HTR-8/SVneo (cell line): Measurements from ENCODE around the gene CPT1B.

Experiments
- DNase-seq: peaks from one replicate; pipeline ENCODE4 v3.0.0; 2011; ENCODE audit warnings: low spot score, mixed read lengths; ENCODE audit not compliant: insufficient read length
- FAIRE-seq: peaks from 2 replicates; lab custom pipeline; 2011; peaks lifted over from hg19 to GRCh38; lab: Jason Lieb, UNC

The CPT1B gene

DNA sequence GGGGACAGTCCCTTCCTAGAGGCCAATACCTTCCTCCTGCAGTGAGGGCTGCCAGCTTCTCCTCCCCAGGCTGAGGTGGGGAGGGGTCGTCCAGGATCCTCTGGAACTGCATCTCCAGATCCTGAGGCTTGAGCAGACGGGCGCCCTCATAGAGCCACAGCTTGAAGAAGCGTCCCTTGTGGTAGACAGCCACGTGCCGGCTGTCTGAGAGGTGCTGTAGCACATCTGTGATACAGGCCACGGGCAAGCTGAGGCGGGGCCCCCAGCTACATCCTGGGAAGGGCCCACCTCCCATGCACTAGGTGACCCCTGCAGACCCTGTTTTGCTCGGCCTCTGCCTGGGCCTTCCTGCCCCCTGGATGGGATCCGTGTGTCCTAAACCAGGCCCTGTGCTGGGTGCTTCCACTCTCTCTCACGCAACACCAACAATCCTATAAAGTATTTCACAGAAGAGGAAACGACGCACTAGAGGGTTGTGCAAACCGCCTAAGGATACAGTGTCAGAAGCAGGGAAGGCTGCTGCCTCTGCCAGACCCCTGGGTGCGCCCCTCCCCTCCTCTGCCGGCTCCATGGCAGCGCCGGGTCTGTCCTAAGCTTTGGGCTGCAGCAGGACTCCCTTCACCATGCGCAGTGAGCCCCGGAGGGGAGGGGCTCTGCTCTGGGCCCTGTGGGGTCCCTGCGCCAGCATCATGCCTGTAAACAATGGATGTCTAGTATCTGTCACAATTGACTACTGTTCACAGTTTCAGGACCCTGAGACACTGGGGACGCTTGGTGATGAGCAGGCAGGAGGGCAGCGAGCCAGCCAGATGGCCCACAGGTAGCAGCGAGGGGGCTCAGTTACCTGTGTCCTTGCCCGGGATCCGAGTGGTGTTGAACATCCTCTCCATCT is 4.5 kb downstream of the CPT1B start:
- DNase-seq (no peak), FAIRE-seq (no peak)

DNA sequence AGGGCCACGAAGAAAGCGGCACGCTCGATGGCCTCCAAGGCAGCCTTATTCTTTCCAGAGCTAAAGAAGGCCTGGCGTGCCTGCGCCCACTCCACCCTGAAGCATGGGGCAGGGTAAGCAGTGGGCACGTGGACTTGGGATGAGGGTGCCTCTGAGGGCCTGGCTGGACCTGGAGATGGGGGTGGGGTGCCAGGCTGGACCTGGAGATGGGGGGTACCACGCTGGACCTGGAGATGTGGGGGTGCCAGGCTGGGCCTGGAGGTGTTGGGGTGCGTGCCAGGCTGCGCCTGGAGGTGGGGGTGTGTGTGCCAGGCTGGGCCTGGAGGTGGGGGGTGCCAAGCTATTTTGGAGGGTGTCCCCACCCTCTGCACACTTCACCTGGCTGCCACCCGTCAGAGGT is 5.3 kb downstream of the CPT1B start:
- FAIRE-seq (peak; percentile 31), DNase-seq (no peak)

- FAIRE-seq, result no peak
- no peak for DNase-seq
Observed at GRCh38 chr22:50571264-50572175, 6.7 kb downstream of the CPT1B start.

DNA sequence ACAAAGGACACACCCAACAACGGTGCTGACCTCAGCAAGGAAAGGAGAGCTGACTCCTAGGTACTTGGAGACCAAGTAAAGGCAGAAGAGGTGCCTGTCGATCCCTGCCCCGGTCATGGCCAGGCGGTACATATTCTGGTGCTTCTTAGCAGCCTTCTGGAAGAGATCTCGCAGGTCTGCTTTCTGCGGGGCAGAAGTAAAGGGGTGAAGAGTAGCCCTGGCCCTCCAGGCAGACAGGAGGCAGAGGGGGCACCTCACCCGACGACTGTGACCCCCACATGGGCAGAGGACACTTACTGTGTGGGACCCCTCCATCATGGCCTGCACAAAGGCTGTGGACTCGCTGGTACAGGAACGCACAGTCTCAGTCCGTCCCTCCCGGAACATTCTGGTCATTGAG is 7.4 kb downstream of the CPT1B start:
- no peak for DNase-seq
- no peak for FAIRE-seq

DNA sequence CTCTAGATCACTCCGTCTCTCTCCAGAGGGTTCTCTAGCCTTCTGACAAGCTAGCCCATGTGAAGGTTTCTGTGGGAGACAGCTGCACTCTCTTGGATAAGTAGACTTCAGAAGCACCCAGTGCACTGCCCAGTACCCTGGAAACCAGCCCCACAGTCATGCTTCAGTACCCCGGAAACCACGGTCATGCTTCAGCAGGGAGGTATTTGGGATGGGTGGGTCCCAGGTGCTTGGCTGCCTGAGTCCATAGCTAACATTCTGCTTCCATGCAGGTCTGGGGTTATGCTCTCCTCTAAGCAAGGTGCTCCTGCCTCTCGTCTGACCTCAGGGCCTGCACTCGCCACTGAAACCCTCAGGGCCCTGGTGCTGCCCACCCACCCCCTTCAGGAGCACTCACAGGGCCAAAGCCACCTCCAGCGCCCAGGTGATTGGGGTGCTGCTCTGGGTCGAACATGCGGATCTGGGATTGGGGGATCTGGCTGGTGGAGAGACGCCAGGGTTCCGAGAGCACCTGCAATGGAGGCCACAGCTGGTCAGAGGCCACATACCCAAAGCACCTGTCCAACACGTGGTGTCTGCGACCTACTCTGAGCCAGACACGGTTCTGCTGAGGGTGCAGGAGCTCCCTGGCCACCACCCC is 8.2 kb downstream of the CPT1B start:
- DNase-seq (no peak), FAIRE-seq (no peak)

DNA sequence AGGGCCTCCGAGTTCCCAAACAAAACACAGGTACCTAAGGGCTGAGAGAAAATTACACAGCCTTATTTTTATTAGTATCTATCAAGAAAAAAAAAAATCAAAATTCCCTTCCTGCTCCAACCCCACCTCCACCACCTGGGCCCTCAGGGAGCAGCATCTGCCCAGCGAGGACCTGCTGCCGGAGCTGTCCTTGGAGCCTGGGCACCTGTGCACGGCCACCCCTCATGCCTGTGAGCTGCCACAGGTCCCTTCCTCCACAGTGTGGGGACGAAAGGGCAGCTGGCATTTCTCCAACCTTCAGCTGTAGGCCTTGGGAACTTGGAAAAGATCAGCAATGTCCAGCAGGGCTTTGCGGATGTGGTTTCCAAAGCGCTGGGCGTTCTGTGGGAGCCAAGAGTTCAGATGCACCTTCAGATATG is 9.2 kb downstream of the CPT1B start:
- no peak for DNase-seq
- FAIRE-seq, result no peak

- DNase-seq (no peak), FAIRE-seq (no peak)
Observed at GRCh38 chr22:50568626-50569025, 9.6 kb downstream of the CPT1B start.

- no peak for FAIRE-seq
- DNase-seq, result no peak
Observed at GRCh38 chr22:50567721-50568252, 10.4 kb downstream of the CPT1B start.

- DNase-seq (no peak), FAIRE-seq (no peak)
Observed at GRCh38 chr22:50564289-50564688, 13.9 kb downstream of the CPT1B start.

GRCh38 chr22:50563413-50564160 is 14.6 kb downstream of the CPT1B start:
- no peak for DNase-seq
- FAIRE-seq, result no peak

DNA sequence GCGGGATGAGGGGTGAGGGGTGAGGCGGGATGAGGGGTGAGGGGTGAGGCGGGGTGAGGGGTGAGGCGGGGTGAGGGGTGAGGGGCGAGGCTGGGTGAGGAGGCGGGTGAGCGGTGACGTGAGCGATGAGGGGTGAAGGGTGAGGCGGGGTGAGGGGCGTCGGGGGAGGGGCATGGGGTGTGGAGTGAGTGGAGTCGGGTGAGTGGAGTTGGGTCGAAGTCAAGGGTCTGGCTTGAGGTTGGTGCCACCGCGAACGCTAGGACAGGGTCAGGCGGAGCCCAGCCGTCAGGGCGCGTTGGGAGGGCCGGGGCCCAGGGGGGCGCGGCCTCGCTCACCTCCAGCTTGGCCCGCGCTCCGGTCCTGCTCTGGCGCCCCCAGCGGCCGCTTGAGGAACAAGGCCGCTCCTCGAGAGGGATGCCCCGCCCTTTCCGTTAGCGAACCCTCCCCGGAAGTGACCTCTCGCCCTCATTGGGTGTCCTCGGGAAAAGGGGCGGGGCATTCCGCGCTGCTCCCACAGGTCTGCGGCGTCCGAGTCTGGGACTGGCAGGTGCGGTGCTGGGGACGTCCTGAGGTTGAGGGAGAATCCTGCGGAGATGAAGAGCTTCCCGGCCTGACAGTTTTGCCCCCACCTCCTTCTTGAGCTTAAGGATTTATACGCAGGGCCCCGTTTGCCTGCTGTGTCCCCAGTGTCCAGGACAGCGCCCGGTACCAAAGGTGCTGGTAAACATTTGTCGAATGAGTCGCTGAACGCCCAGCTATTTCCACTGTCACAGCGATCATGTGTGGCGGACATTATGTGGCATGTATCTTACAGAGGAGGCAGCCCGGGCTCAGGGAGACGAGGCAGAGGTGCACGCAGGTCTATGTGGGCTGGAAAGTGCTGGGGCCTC is 15.5 kb downstream of the CPT1B start, which contains the start of gene SYCE3:
Gene SYCE3 (minus strand): TSS at position 397 of the 890 bp plus-strand sequence. CDS start 6,514 bp downstream, outside the sequence.
- DNase-seq, result peak; percentile 92
- FAIRE-seq, result peak; percentile 60

GRCh38 chr22:50561401-50562358 is 16.5 kb downstream of the CPT1B start:
- no peak for DNase-seq

DNA sequence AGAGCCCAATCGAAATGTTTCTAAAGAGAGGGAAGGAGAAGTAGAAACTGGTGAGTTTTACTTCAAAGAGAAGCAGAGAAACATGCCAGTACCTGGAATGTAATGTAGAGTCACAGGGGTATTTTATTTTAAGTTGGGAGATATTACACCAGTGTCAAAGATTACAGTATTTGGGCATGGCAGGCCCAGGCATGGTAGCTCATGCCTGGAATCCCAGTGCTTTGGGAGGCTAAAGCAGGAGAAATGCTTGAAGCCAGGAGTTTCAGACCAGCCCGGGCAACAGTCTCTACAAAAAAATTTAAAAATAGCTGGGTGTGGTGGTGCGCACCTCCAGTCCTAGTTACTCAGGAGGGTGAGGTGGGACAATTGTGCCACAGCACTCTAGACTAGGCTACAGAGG is 18.2 kb downstream of the CPT1B start:
- FAIRE-seq (no peak), DNase-seq (no peak)

More at GRCh38 chr22:50561401-50562358, 16.5 kb downstream of the CPT1B start:
- FAIRE-seq, result no peak

GRCh38 chr22:50556703-50557102 is 21.5 kb downstream of the CPT1B start:
- FAIRE-seq (no peak), DNase-seq (no peak)

DNA sequence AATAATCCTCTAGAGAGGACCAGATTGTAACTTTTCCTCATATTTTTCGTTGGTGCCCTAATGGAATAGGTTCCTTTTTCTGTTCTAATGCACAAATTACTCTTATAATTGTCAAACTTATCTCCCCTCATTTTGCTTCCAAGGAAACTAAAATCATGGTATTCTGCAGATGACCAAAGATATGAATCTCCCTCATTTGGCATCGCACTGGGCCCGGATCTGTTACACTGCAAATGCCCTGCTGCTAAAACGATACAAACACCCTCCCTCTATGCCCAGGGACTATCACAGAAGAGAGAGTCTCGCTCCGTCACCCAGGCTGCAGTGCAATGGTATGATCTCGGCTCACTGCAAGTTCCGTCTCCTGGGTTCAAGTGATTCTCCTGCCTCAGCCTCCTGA is 24.9 kb downstream of the CPT1B start:
- FAIRE-seq (no peak), DNase-seq (no peak)

DNA sequence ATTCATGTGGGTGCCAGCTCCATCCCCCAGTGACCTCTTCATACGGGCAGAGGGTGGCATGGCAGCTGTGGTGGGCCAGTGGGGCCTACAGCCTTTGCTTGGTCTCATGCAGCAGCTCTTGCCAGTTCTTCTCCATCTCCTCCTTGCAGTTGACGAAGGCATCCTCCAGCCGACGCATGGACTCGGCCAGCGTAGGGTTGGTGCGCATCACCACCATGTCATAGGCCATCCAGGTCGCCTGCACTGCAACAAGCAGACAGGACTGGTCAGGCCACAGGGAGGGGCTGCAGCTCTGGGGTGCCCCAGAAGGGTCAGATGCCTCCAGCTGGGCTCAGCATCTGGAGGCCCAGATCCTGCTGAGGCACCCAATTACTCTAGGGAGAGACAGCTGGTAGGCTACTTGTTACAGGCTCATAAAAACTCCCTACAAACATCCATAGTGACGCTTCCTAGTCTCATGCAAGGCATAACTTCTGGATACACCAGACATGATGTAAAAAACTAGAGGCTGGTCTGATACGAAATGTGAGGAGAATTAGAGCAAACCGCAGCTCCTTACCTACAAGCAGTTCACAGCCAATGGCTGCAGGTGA is 27.0 kb downstream of the CPT1B start:
- no peak for FAIRE-seq
- no peak for DNase-seq

DNA sequence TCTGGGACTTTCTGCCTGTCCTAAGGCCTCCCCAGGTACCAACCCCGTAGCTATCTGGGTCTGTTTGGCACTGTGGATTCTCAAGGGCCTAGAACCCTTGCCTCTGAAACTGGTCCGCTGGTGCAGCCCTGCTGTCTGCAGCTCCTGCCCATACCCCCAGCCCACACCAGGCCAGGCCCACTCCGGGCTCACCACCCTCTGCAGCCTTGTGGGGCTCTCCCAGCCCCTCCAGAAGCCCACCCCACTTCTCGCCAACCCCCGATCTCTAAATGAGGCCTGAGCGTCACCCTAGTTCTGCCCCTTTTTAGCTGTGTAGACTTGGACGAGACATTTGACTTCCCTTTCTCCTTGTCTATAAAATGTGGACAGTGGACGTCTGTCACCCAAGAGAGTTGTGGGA is 27.8 kb downstream of the CPT1B start:
- FAIRE-seq (no peak), DNase-seq (no peak)
